Measurements from ENCODE around the gene RAPGEF4. TPM values are rescaled to one million over a fixed set of nuclear protein-coding genes. Genes with fewer than 3 reads are reported as not detected.

Gene RAPGEF4
- total RNA-seq, 4 donors from 2014 or later: 3.7 to 8.9 (median 5.2) TPM

- Histone ChIP-seq H3K36me3 (no peaks in the 10 kb centered on the region), H3K4me1 (peaks cover 0 to 4% (median 4%) of the 10 kb centered on the region in 4 donors), H3K4me3 (no peak overlapping the region), H3K27ac (replicated peaks in 1 of 4) (no peak overlapping the region), H3K9me3 (no peaks in the 10 kb centered on the region), H3K27me3 (peaks cover 0 to 4% (median 0%) of the 10 kb centered on the region in 4 donors)
- no peak for DNase-seq (ENCODE audit: extremely low spot score)
- WGBS: 89% methylated on average over 2 of the region's 2 CpGs
- intact Hi-C loops (cut with DNase I): no loop called here
- TF ChIP-seq CTCF (IDR thresholded peaks at IDR 0.05) (no peak), POLR2AphosphoS5 (IDR thresholded peaks at IDR 0.05) (no peak), POLR2A (IDR thresholded peaks at IDR 0.05; ENCODE audit: low read depth) (no peak), EP300 (IDR thresholded peaks at IDR 0.05) (no peak)
Observed at GRCh38 chr2:172708247-172708646, 27.4 kb upstream of the RAPGEF4 start.

GRCh38 chr2:172709566-172710291 lies 25.9 kb upstream of the RAPGEF4 start:
- intact Hi-C loops (cut with DNase I): loop anchor here (10.0 kb wide), 1 partner anchor 115 kb away; no protein-coding TSS in a partner anchor
- DNase-seq (ENCODE audit: extremely low spot score): no peak
- TF ChIP-seq CTCF (IDR thresholded peaks at IDR 0.05): no peak
- no peak for TF ChIP-seq POLR2AphosphoS5 (IDR thresholded peaks at IDR 0.05)
- TF ChIP-seq EP300 (IDR thresholded peaks at IDR 0.05): no peak
- no peak for TF ChIP-seq POLR2A (IDR thresholded peaks at IDR 0.05; ENCODE audit: low read depth)
- no peak overlapping the region for H3K27ac ChIP-seq (replicated peaks in 1 of 4)
- no peaks in the 10 kb centered on the region for H3K36me3 ChIP-seq
- no peak overlapping the region for H3K4me3 ChIP-seq
- H3K27me3 ChIP-seq: peaks cover 0 to 4% (median 0%) of the 10 kb centered on the region in 4 donors
- 84% methylated on average over 11 of the region's 11 CpGs for WGBS
- H3K4me1 ChIP-seq: peaks cover 0 to 4% (median 4%) of the 10 kb centered on the region in 4 donors
- no peaks in the 10 kb centered on the region for H3K9me3 ChIP-seq

GRCh38 chr2:172710584-172711047 lies 25.0 kb upstream of the RAPGEF4 start:
- H3K9me3 ChIP-seq: no peaks in the 10 kb centered on the region
- no peak for DNase-seq (ENCODE audit: extremely low spot score)
- 24% methylated on average over 2 of the region's 2 CpGs for WGBS
- no peak overlapping the region for H3K4me3 ChIP-seq
- H3K4me1 ChIP-seq: peaks cover 0 to 4% (median 4%) of the 10 kb centered on the region in 4 donors
- no peak overlapping the region for H3K27ac ChIP-seq (replicated peaks in 1 of 4)
- peaks cover 0 to 4% (median 0%) of the 10 kb centered on the region in 4 donors for H3K27me3 ChIP-seq
- TF ChIP-seq EP300 (IDR thresholded peaks at IDR 0.05) (no peak), CTCF (IDR thresholded peaks at IDR 0.05) (peak; percentile 39 to 57 (median 51)), POLR2AphosphoS5 (IDR thresholded peaks at IDR 0.05) (no peak), POLR2A (IDR thresholded peaks at IDR 0.05; ENCODE audit: low read depth) (no peak)
- H3K36me3 ChIP-seq: no peaks in the 10 kb centered on the region
- intact Hi-C loops (cut with DNase I): loop anchor here (10.0 kb wide), 1 partner anchor 116 kb away; no protein-coding TSS in a partner anchor

GRCh38 chr2:172711110-172711509 lies 24.5 kb upstream of the RAPGEF4 start:
- 67% methylated on average over 1 of the region's 1 CpG for WGBS
- intact Hi-C loops (cut with DNase I): loop anchor here (10.0 kb wide), 1 partner anchor 116 kb away; no protein-coding TSS in a partner anchor
- Histone ChIP-seq H3K36me3 (no peaks in the 10 kb centered on the region), H3K4me3 (no peak overlapping the region), H3K9me3 (no peaks in the 10 kb centered on the region), H3K27me3 (peaks cover 0 to 4% (median 0%) of the 10 kb centered on the region in 4 donors), H3K4me1 (peaks cover 0 to 4% (median 4%) of the 10 kb centered on the region in 4 donors), H3K27ac (replicated peaks in 1 of 4) (no peak overlapping the region)
- DNase-seq (ENCODE audit: extremely low spot score): no peak
- TF ChIP-seq CTCF (IDR thresholded peaks at IDR 0.05) (no peak), POLR2AphosphoS5 (IDR thresholded peaks at IDR 0.05) (no peak), EP300 (IDR thresholded peaks at IDR 0.05) (no peak), POLR2A (IDR thresholded peaks at IDR 0.05; ENCODE audit: low read depth) (no peak)

Measured in esophagus muscularis mucosa (tissue), 4 donors.